Endothelial cell of umbilical vein (primary cell): ENCODE data around the gene NR1H4.

Experiments used
- CTCF ChIP-seq, 2 donors: IDR thresholded peaks; 1 replicate in 1 of 2; 2 replicates in 1 of 2; pipeline ENCODE4 v1.5.1; 2011; ENCODE audit warnings: low read length in 2 of 2, mild to moderate bottlenecking in 2 of 2, moderate library complexity in 2 of 2, control low read depth in 1 of 2, inconsistent platforms in 1 of 2, low read depth in 1 of 2; ENCODE audit not compliant: insufficient read depth in 1 of 2; ENCODE audit errors: extremely low read depth in 1 of 2
- EZH2 ChIP-seq: IDR thresholded peaks from 2 replicates; pipeline ENCODE4 v1.6.1; 2012; ENCODE audit warnings: borderline replicate concordance, low read depth, mild to moderate bottlenecking, moderate library complexity, low read length, inconsistent platforms; ENCODE audit not compliant: severe bottlenecking
- MYC ChIP-seq: IDR thresholded peaks from one replicate; pipeline ENCODE4 v1.6.1; 2011; ENCODE audit warnings: mild to moderate bottlenecking, low read depth, low read length
- POLR2A ChIP-seq: IDR thresholded peaks from 2 replicates; pipeline ENCODE4 v1.6.1; 2012; ENCODE audit warnings: low read depth, mild to moderate bottlenecking, control low read depth, low read length
- POLR2AphosphoS5 ChIP-seq: IDR thresholded peaks from 2 replicates; pipeline ENCODE4 v1.6.1; 2012; ENCODE audit warnings: low read depth, mild to moderate bottlenecking, control low read depth, low read length, moderate library complexity; ENCODE audit not compliant: insufficient read depth

GRCh38 chr12:100442403-100442802 lies 31.3 kb upstream of the NR1H4 start:
- TF ChIP-seq CTCF (IDR thresholded peaks at IDR 0.05; ENCODE audit: extremely low read depth in 1 of 2, insufficient read depth in 1 of 2, low read depth in 1 of 2, low read length in 2 of 2) (no peak), MYC (no peak), POLR2A (no peak), POLR2AphosphoS5 (no peak), EZH2 (no peak)
